SK-N-SH (cell line): ENCODE data around the gene FOXO1. TPM values are rescaled to one million over a fixed set of nuclear protein-coding genes. Genes with fewer than 3 reads are reported as not detected.

Experiments used
- CTCF ChIA-PET: fragments of 300-600, 350-600 bp; formaldehyde crosslinking; extraction: SDS; loops from one replicate; lab custom pipeline; 2021; lab: Yijun Ruan, JAX
- POLR2A ChIA-PET: fragments of 350-600 bp; sonication (Branson Sonifier 250); formaldehyde crosslinking; extraction: SDS; loops from one replicate; lab custom pipeline; 2020; ENCODE audit warnings: antibody characterized with exemption, inconsistent platforms; lab: Yijun Ruan, JAX
- DNase-seq: peaks from one replicate; pipeline ENCODE4 v3.0.0; 2012
- H2AFZ ChIP-seq: fragments of 200-600 bp; sonication (generic); 2 replicates; pipeline ENCODE4 v1.8.1; 2016; ENCODE audit warnings: antibody characterized with exemption, mild to moderate bottlenecking, low read depth
- H3F3A ChIP-seq: fragments of 200-600 bp; sonication (generic); replicated peaks from 2 replicates; pipeline ENCODE3; 2016; ENCODE audit warnings: antibody characterized with exemption, mild to moderate bottlenecking; ENCODE audit not compliant: insufficient read depth
- H3K27ac ChIP-seq, 2 experiments: fragments of 200-500 bp in 1 of 2; fragments of 200-600 bp in 1 of 2; sonication (Bioruptor generic) in 1 of 2; sonication (generic), shearing (Covaris generic) in 1 of 2; 2 replicates each; pipeline versions ENCODE4 v1.5.1 to v1.6.1; 2014 to 2016; ENCODE audit warnings: low read depth in 2 of 2, inconsistent platforms in 1 of 2, low read length in 1 of 2, mild to moderate bottlenecking in 1 of 2, mixed read lengths in 1 of 2
- H3K27me3 ChIP-seq: fragments of 200-600 bp; sonication (generic), shearing (Covaris generic); 2 replicates; pipeline ENCODE4 v1.6.1; 2016; ENCODE audit warnings: mixed run types; ENCODE audit not compliant: insufficient read depth
- H3K36me3 ChIP-seq, 2 experiments: fragments of 200-500 bp in 1 of 2; fragments of 200-600 bp in 1 of 2; sonication (Bioruptor generic) in 1 of 2; sonication (generic) in 1 of 2; replicated peaks in 1 of 2; 2 replicates each; pipeline versions ENCODE3 to v1.5.1; 2014 to 2016; ENCODE audit warnings: low read length in 1 of 2, mild to moderate bottlenecking in 1 of 2; ENCODE audit not compliant: insufficient read depth in 2 of 2, control insufficient read depth in 1 of 2
- H3K4me1 ChIP-seq, 2 experiments: fragments of 200-500 bp in 1 of 2; fragments of 200-600 bp in 1 of 2; sonication (Bioruptor generic) in 1 of 2; sonication (generic), shearing (Covaris generic) in 1 of 2; 2 replicates each; pipeline versions ENCODE4 v1.5.1 to v1.6.1; 2014 to 2016; ENCODE audit warnings: low read depth in 1 of 2, low read length in 1 of 2, mixed run types in 1 of 2; ENCODE audit not compliant: insufficient read depth in 2 of 2, control insufficient read depth in 1 of 2
- H3K4me2 ChIP-seq: fragments of 200-600 bp; sonication (generic), shearing (Covaris generic); 2 replicates; pipeline ENCODE4 v1.6.1; 2017; ENCODE audit warnings: mixed run types
- H3K4me3 ChIP-seq, 2 experiments: fragments of 200-500 bp in 1 of 2; fragments of 200-600 bp in 1 of 2; sonication (Bioruptor generic) in 1 of 2; sonication (generic), shearing (Covaris generic) in 1 of 2; 2 replicates each; pipeline versions ENCODE4 v1.5.1 to v1.8.1; 2014 to 2016; ENCODE audit warnings: low read depth in 2 of 2, inconsistent platforms in 1 of 2, low read length in 1 of 2, mild to moderate bottlenecking in 1 of 2, mixed read lengths in 1 of 2, moderate library complexity in 1 of 2
- H3K79me2 ChIP-seq: fragments of 200-600 bp; sonication (generic); 2 replicates; pipeline ENCODE4 v1.8.1; 2017; ENCODE audit warnings: mild to moderate bottlenecking; ENCODE audit not compliant: insufficient read depth
- H3K9ac ChIP-seq: fragments of 200-600 bp; sonication (generic); 2 replicates; pipeline ENCODE4 v1.6.1; 2017; ENCODE audit warnings: mixed run types
- H3K9me2 ChIP-seq: fragments of 200-600 bp; sonication (generic); 2 replicates; pipeline ENCODE4 v1.6.1; 2017; ENCODE audit warnings: mixed run types
- H3K9me3 ChIP-seq: fragments of 200-600 bp; sonication (generic); 2 replicates; pipeline ENCODE4 v1.6.1; 2017; ENCODE audit warnings: mixed run types, mild to moderate bottlenecking, moderate library complexity
- H4K20me1 ChIP-seq: fragments of 200-600 bp; sonication (generic); 2 replicates; pipeline ENCODE4 v1.6.1; 2017; ENCODE audit warnings: mild to moderate bottlenecking, mixed run types; ENCODE audit not compliant: insufficient read depth
- CHD2 ChIP-seq: fragments of 150-350 bp; IDR thresholded peaks from 2 replicates; pipeline ENCODE4 v1.6.1; 2018; ENCODE audit warnings: low read length; ENCODE audit not compliant: partially characterized antibody
- ELF1 ChIP-seq: IDR thresholded peaks from 2 replicates; pipeline ENCODE4 v1.4.0; 2012
- EP300 ChIP-seq, 2 experiments: IDR thresholded peaks; 2 replicates each; pipeline versions ENCODE4 v1.4.0 to v1.6.1; 2012; ENCODE audit warnings: borderline replicate concordance in 1 of 2, low read depth in 1 of 2, low read length in 1 of 2
- FOSL2 ChIP-seq: IDR thresholded peaks from 2 replicates; pipeline ENCODE4 v1.4.0; 2012; ENCODE audit warnings: low read depth, mild to moderate bottlenecking, moderate library complexity, borderline replicate concordance
- FOXJ3 ChIP-seq: sonication (generic); formaldehyde crosslinking; IDR thresholded peaks from 2 replicates; pipeline ENCODE4 v1.5.1; 2020; ENCODE audit warnings: mild to moderate bottlenecking, missing genetic modification reagents
- GABPA ChIP-seq: IDR thresholded peaks from 2 replicates; pipeline ENCODE4 v1.4.0; 2012; ENCODE audit warnings: low read depth, mild to moderate bottlenecking
- MEF2A ChIP-seq: IDR thresholded peaks from 2 replicates; pipeline ENCODE4 v1.4.0; 2012; ENCODE audit warnings: low read depth, borderline replicate concordance
- MXI1 ChIP-seq: IDR thresholded peaks from 2 replicates; pipeline ENCODE4 v1.6.1; 2012; ENCODE audit warnings: mild to moderate bottlenecking, low read depth, low read length, improper control_type of control experiment
- RCOR1 ChIP-seq: fragments of 150-350 bp; IDR thresholded peaks from 2 replicates; pipeline ENCODE4 v1.6.1; 2017; ENCODE audit warnings: antibody characterized with exemption, low read length
- RXRA ChIP-seq: IDR thresholded peaks from 2 replicates; pipeline ENCODE4 v1.4.0; 2012; ENCODE audit warnings: low read depth, mild to moderate bottlenecking, borderline replicate concordance
- SIN3A ChIP-seq: IDR thresholded peaks from 2 replicates; pipeline ENCODE4 v1.6.1; 2012; ENCODE audit warnings: low read depth, mild to moderate bottlenecking, low read length, moderate library complexity, borderline replicate concordance
- SMC3 ChIP-seq: IDR thresholded peaks from 2 replicates; pipeline ENCODE4 v1.6.1; 2012; ENCODE audit warnings: low read depth, low read length, improper control_type of control experiment
- TAF1 ChIP-seq: IDR thresholded peaks from 2 replicates; pipeline ENCODE4 v1.6.1; 2012; ENCODE audit warnings: low read depth, mild to moderate bottlenecking, low read length, moderate library complexity, borderline replicate concordance
- TEAD4 ChIP-seq: IDR thresholded peaks from 2 replicates; pipeline ENCODE4 v1.4.0; 2012; ENCODE audit warnings: mild to moderate bottlenecking, borderline replicate concordance; ENCODE audit not compliant: insufficient read depth
- YY1 ChIP-seq: IDR thresholded peaks from 2 replicates; pipeline ENCODE4 v1.4.0; 2012; ENCODE audit warnings: low read depth, mild to moderate bottlenecking
- WGBS: methylation state at CpG from one replicate; pipeline ENCODE4 v1.1.6; 2017; ENCODE audit warnings: low lambda C conversion rate; 5-methylcytosine and 5-hydroxymethylcytosine counted together
- polyA plus RNA-seq, 3 experiments: library from polyadenylated mRNA; depleted of rRNA; stranded (reverse); fragments of >200 nt; gene quantifications; 2 replicates each; pipeline ENCODE4 v1.2.3, GENCODE V29; 2012
- TF ChIP-seq, protein P1 (sequence below): IDR thresholded peaks from 2 replicates; pipeline ENCODE4 v1.6.1; 2012; ENCODE audit warnings: mild to moderate bottlenecking, low read depth, low read length, moderate library complexity
- TF ChIP-seq, protein P2 (sequence below): fragments of 200-600 bp; sonication (generic); IDR thresholded peaks from 2 replicates; pipeline ENCODE4 v1.6.1; 2017; ENCODE audit warnings: antibody characterized with exemption, mild to moderate bottlenecking, moderate library complexity
- TF ChIP-seq, protein P3 (sequence below): IDR thresholded peaks from 2 replicates; pipeline ENCODE4 v1.4.0; 2012; ENCODE audit warnings: low read depth, borderline replicate concordance
- TF ChIP-seq, protein P4 (sequence below): fragments of 150-350 bp; IDR thresholded peaks from 2 replicates; pipeline ENCODE4 v1.6.1; 2016; ENCODE audit warnings: mild to moderate bottlenecking, low read depth, low read length
- TF ChIP-seq, protein P5 (sequence below): IDR thresholded peaks from 2 replicates; pipeline ENCODE4 v1.4.0; 2012; ENCODE audit warnings: low read depth

FOXO1 gene
- polyA plus RNA-seq, 1 of the 3 experiments (the other 2 are of a cell fraction) = 1.8 TPM

DNA sequence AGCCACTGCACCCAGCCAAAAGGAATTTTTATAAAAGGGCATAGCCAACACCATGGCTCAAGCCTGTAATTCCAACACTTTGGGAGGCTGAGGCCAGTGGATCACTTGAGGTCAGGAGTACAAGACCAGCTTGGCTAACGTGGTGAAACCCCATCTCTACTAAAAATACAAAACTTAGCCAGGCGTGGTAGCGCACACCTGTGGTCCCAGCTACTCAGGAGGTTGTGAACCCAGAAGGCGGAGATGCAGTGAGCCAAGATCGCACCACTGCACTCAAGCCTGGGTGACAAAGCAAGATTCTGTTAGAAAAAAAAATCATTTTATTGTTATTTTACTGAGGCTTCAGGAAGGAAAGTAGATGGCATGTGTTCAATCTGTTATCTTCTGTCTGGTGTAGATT lies 31.3 kb upstream of the FOXO1 start:
- no peak for DNase-seq
- Histone ChIP-seq H3K9ac (no peak overlapping the region), H4K20me1 (no peaks in the 10 kb centered on the region), H3K4me2 (no peak overlapping the region), H3K36me3 (no peaks in the 10 kb centered on the region)
- WGBS = 78% methylated on average over 5 of the region's 5 CpGs
- POLR2A ChIA-PET = no interaction called here
- TF ChIP-seq, protein P1, sequence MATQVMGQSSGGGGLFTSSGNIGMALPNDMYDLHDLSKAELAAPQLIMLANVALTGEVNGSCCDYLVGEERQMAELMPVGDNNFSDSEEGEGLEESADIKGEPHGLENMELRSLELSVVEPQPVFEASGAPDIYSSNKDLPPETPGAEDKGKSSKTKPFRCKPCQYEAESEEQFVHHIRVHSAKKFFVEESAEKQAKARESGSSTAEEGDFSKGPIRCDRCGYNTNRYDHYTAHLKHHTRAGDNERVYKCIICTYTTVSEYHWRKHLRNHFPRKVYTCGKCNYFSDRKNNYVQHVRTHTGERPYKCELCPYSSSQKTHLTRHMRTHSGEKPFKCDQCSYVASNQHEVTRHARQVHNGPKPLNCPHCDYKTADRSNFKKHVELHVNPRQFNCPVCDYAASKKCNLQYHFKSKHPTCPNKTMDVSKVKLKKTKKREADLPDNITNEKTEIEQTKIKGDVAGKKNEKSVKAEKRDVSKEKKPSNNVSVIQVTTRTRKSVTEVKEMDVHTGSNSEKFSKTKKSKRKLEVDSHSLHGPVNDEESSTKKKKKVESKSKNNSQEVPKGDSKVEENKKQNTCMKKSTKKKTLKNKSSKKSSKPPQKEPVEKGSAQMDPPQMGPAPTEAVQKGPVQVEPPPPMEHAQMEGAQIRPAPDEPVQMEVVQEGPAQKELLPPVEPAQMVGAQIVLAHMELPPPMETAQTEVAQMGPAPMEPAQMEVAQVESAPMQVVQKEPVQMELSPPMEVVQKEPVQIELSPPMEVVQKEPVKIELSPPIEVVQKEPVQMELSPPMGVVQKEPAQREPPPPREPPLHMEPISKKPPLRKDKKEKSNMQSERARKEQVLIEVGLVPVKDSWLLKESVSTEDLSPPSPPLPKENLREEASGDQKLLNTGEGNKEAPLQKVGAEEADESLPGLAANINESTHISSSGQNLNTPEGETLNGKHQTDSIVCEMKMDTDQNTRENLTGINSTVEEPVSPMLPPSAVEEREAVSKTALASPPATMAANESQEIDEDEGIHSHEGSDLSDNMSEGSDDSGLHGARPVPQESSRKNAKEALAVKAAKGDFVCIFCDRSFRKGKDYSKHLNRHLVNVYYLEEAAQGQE = no peak
- TF ChIP-seq GABPA (no peak), YY1 (no peak), CHD2 (no peak), RXRA (no peak), EP300 (IDR thresholded peaks at IDR 0.05; ENCODE audit: borderline replicate concordance in 1 of 2, low read depth in 1 of 2, low read length in 1 of 2) (no peak), MXI1 (no peak), MEF2A (no peak), TEAD4 (no peak), SMC3 (no peak), SIN3A (no peak), ELF1 (no peak), FOSL2 (no peak), TAF1 (no peak), FOXJ3 (no peak), RCOR1 (no peak)
- TF ChIP-seq, protein P2, sequence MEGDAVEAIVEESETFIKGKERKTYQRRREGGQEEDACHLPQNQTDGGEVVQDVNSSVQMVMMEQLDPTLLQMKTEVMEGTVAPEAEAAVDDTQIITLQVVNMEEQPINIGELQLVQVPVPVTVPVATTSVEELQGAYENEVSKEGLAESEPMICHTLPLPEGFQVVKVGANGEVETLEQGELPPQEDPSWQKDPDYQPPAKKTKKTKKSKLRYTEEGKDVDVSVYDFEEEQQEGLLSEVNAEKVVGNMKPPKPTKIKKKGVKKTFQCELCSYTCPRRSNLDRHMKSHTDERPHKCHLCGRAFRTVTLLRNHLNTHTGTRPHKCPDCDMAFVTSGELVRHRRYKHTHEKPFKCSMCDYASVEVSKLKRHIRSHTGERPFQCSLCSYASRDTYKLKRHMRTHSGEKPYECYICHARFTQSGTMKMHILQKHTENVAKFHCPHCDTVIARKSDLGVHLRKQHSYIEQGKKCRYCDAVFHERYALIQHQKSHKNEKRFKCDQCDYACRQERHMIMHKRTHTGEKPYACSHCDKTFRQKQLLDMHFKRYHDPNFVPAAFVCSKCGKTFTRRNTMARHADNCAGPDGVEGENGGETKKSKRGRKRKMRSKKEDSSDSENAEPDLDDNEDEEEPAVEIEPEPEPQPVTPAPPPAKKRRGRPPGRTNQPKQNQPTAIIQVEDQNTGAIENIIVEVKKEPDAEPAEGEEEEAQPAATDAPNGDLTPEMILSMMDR = no peak
- TF ChIP-seq, protein P3, sequence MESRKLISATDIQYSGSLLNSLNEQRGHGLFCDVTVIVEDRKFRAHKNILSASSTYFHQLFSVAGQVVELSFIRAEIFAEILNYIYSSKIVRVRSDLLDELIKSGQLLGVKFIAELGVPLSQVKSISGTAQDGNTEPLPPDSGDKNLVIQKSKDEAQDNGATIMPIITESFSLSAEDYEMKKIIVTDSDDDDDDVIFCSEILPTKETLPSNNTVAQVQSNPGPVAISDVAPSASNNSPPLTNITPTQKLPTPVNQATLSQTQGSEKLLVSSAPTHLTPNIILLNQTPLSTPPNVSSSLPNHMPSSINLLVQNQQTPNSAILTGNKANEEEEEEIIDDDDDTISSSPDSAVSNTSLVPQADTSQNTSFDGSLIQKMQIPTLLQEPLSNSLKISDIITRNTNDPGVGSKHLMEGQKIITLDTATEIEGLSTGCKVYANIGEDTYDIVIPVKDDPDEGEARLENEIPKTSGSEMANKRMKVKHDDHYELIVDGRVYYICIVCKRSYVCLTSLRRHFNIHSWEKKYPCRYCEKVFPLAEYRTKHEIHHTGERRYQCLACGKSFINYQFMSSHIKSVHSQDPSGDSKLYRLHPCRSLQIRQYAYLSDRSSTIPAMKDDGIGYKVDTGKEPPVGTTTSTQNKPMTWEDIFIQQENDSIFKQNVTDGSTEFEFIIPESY = no peak
- TF ChIP-seq, protein P4, sequence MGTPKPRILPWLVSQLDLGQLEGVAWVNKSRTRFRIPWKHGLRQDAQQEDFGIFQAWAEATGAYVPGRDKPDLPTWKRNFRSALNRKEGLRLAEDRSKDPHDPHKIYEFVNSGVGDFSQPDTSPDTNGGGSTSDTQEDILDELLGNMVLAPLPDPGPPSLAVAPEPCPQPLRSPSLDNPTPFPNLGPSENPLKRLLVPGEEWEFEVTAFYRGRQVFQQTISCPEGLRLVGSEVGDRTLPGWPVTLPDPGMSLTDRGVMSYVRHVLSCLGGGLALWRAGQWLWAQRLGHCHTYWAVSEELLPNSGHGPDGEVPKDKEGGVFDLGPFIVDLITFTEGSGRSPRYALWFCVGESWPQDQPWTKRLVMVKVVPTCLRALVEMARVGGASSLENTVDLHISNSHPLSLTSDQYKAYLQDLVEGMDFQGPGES = no peak
- TF ChIP-seq, protein P5, sequence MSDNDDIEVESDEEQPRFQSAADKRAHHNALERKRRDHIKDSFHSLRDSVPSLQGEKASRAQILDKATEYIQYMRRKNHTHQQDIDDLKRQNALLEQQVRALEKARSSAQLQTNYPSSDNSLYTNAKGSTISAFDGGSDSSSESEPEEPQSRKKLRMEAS = no peak
- TF ChIP-seq, all 33 proteins: peak for 0
- no peak overlapping the region for H2AFZ ChIP-seq
- CTCF ChIA-PET = interaction anchor here (0.7 to 1.6 kb wide), 3 partner anchors 15 to 755 kb away, joined by 3 read pairs; no protein-coding TSS in a partner anchor
- H3K79me2 ChIP-seq = no peaks in the 10 kb centered on the region
- H3K4me1 ChIP-seq = peaks cover 0 to 6% of the 10 kb centered on the region in 2 experiments; a peak in 1 of 4 replicates
- no peaks in the 10 kb centered on the region for H3K9me3 ChIP-seq
- H3K9me2 ChIP-seq = no peaks in the 10 kb centered on the region
- no peak overlapping the region for H3K27ac ChIP-seq
- no peaks in the 10 kb centered on the region for H3K27me3 ChIP-seq
- no peak overlapping the region for H3K4me3 ChIP-seq
- peaks cover 1% of the 10 kb centered on the region for H3F3A ChIP-seq
